Measurements from ENCODE around the gene CILP2.

Gene CILP2

GRCh38 chr19:19528721-19529490, 9.2 kb upstream of the CILP2 start, which contains the start of gene YJEFN3:
TSS of gene YJEFN3 (plus strand) at chr19:19528911. CDS start at chr19:19528933, 22 bp downstream.
- DNase-seq (ENCODE audit: low read depth in 3 of 3), result no peak

GRCh38 chr19:19529783-19530422, 8.2 kb upstream of the CILP2 start:
- DNase-seq (ENCODE audit: low read depth in 3 of 3), result no peak

DNA sequence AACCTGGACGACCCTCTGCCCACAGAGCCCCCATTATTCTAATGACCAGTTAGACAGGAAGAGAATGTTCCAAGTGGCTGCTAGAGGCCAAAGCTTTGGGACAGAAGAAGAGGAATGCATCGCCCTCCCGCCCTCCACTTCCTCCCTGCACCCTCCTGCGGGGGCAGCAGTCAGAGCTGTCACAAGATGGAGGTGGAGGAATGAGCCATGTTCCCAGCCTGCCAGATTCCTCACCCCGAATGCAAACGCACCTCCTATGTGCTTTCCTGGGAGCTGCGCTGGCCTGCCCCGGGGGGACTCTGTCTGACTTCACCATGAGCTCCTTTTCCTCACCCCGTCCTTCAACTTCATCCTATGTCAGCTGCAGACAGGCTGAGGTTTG, 7.7 kb upstream of the CILP2 start:
- no peak for DNase-seq (ENCODE audit: low read depth in 3 of 3)

DNA sequence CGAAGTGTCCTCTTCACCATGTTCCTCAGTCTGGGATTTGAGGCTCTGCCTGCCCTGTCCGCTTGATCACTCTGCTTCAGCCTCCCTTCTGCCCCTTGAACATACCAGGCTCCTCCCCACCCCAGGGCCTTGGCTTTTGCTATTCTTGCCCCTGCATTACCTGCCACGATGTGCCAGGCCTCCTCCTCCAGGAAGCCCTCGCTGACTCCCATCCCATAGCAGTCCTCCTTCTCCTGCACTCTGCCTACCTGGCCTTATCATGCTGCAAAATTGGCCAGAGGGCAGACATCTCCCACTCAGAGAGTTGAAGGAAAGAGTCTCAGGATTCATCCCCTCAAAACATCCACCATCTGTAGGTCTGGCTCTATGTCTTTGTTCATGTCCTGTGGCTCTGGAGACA, 7.2 kb upstream of the CILP2 start:
- no peak for DNase-seq (ENCODE audit: low read depth in 3 of 3)

GRCh38 chr19:19531951-19532805, 5.9 kb upstream of the CILP2 start:
- peak; percentile 69 to 83 (median 82) for DNase-seq (ENCODE audit: low read depth in 3 of 3)

DNA sequence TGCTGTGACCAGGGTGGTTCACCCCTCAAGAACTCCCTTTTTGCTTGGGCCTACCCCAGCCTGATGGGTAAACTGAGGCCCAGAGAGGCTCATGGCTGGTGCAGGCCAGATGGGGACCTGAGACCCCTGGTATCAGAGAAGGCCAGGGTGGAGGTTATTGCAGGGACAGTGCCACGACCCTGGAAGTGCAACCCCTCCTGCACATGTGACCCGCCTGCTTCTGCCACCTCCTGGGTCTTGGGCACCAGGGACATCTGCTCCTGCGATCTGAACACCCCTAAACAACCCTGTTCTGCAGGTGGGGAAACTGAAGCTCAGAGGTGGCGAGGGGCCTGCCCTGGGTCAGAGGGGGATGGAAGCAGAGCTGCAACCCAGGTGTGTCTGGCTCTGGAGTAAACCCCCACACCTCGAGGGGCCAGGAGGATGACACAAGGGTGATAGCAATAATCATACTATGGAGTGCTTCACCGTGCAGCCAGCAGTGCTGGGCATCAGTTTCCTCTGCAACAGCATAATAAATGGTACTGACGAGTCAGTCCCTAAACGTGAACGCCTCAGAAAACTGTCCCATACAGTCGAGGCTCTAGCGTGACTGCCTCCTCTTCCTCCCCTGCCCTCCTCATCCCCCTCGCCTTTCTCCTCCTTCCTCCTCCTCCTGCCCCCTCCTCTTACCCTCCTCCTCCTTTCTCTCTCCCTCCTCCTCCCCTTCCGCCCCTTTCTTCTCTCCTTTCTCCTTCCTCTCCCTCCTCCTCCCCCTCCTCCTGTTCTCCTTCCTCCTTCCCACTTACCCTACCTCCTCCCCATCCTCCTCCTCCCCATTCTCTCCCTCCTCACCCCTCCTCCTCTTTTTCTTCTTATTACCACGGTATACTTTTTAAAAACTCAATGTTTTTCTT, 5.0 kb upstream of the CILP2 start:
- DNase-seq (ENCODE audit: low read depth in 3 of 3), result no peak

DNA sequence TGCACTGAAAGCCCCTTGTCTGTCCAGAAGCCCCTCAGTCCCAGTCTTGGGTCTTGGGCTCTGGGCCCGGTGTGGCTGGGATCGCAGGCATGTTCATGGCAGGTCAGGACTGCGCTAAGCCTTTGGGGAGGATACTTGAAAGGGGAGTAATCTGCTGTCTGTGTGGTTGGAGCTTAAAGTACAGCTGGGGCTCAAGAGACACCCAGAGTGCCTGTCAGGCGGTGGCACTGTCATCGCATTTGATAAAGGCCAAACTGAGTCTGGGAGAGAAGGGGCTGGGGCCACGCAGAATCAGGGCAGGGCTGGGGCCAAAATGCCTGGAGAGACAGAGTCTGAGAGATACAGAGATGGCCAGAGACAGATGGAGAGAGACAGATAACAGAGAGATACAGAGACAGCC, 4.2 kb upstream of the CILP2 start:
- DNase-seq (ENCODE audit: low read depth in 3 of 3), result no peak

DNA sequence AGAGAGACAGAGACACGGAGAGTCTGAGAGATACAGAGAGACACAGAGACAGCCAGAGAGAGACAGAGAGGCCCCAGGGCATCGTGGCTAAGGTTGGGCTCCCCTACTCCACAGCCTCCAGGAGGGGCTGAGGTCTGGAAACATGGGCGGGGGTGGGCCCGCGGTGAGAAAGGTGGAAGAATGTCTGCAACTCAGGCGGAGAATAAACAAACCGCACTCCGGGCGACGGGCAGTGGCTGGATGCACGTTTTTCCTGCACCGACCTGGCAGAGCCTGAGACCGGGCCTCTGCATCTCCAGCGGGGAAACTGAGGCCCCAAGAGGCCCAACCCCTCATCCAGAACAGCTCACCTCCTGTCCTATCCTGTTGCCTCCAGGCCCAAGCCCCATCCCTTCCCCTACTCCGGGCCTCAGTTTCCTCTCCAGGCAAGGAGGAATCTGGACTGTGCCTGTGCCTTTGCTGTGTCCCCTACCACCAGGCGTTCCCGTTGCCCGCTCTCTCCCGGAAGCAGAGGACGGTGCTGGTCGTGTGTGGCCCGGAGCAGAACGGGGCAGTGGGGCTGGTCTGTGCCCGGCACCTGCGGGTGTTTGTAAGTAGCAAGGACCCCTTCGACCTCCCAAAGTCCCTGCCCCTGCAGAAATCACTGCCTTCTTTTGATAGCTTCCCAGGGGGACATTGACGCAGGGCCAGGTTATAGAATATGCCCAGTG, 3.4 kb upstream of the CILP2 start:
- no peak for DNase-seq (ENCODE audit: low read depth in 3 of 3)

- no peak for DNase-seq (ENCODE audit: low read depth in 3 of 3)
These were observed 2.5 kb upstream of the CILP2 start for GRCh38 chr19:19535311-19536191.

DNA sequence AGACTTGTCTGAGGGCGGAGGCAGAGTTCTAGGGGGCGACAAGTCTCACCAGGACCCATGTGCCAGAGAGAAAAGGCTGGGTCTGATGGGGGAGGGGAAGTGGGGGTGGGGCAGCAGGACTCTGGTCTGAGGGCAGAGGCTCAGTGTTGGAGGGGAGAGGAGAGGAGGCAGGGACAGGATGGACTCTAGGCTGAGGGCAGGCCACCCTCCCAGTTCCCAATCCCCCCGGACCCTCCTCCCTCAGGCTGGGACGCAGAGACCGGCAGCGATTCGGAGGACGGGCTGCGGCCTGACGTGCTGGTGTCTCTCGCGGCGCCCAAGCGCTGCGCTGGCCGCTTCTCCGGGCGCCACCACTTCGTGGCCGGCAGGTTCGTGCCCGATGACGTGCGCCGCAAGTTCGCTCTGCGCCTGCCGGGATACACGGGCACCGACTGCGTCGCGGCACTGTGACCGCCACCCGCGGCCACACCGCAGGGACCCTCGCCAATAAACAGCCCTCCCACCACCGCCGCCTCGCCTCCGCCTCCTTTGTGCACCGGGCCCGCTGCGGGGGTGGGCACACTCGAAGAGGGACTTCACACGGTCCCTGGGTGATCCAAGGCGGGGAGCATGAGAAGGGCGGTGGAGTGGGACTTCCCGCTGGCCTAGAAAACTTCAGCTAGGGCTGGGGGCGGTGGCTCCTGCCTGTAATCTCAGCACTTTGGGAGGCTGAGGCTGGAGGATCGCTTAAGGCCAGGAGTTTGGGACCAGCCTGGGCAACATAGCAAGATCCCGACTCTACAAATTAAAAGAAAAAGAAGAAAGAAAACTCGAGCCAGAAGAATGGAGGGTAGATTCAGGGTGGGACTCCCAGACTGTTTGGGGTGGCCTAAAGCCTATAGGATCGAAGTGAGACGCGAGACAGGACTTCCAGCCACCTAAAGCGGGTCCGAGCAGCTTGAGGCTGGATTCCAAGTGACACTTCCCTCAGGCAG, 703 bp upstream of the CILP2 start:
- no peak for DNase-seq (ENCODE audit: low read depth in 3 of 3)

DNA sequence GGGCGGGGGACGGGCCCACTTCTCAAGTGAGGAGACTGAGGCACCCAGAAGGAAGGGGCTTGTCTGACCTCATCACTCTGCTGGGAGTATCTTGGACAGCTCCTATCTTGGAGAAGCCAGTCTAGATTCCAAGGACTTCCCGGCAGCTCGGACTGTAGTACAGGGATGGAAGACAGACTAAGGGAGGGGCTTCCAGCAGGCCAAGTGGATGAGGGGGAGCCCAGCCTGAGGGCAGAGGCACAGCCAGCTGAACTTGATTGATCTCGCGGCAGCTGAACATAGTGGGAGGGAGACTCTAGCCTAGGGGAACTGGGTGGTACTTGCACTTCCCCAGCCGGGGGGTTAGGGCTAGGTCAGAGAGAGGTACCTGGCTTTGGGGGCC, 711 bp downstream of the CILP2 start:
- DNase-seq (ENCODE audit: low read depth in 3 of 3), result no peak

- DNase-seq (ENCODE audit: low read depth in 3 of 3), result no peak
These were observed 1.6 kb downstream of the CILP2 start for GRCh38 chr19:19539698-19540063.

- DNase-seq (ENCODE audit: low read depth in 3 of 3), result peak; percentile 51 to 77 (median 74)
These were observed 2.1 kb downstream of the CILP2 start for GRCh38 chr19:19540064-19540714.

- peak; percentile 58 to 90 (median 76) for DNase-seq (ENCODE audit: low read depth in 3 of 3)
These were observed 2.9 kb downstream of the CILP2 start for GRCh38 chr19:19540715-19541515.

DNA sequence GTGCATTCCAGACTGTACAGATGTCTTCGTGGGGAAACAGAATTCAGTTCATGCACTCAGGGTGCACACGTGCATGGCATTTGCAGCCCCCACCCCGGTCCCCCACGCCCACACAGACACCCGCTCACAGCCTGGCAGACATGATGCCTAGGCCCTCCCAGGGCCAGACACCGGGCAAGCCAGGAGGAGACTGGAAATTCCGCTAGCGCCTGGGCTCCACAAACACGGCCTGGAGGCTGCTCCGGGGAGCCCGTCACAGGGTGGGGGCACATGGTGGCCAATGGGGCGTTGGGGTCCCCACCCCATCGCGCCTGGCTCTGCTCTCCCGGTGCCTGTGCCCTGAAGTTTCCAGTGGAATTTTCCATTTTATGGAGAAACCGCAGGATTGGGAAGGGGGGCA, 3.6 kb downstream of the CILP2 start:
- DNase-seq (ENCODE audit: low read depth in 3 of 3), result no peak

DNA sequence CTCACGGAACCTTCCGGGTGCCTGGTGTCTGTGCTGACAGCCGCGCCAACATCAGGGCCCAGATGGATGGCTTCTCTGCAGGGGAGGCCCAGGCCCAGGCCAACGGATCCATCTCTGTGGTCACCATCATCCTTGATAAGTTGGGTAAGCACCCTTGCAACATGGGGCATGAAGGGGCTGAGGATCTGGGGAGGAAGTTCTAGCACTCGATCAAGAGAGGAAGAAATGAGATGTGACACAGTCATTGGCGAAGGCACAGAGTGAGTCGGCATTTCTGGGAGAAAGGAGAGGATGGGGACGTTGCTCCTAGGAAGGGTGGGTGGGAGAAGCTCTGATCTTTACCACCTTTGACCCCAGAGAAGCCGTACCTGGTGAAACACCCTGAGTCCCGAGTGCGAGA, 4.4 kb downstream of the CILP2 start:
- DNase-seq (ENCODE audit: low read depth in 3 of 3), result no peak

DNA sequence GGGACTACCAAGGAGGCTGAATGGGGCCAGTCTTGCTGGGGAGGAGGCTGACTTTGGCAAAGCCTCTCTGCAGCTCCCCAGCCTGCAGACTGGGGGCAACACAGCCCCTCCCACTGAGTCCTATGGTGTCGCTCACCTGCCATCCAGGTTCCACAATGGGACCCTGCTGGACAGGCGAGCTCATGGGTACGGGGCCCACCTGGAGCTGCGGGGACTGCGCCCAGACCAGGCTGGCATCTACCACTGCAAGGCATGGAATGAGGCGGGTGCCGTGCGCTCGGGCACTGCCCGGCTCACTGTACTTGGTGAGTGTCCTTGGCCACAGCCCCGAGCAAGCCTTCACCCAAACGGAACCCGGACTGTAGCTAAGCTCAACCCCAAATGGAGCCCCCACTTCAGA, 5.0 kb downstream of the CILP2 start:
- no peak for DNase-seq (ENCODE audit: low read depth in 3 of 3)
